Bone marrow (tissue), 2 donors: ENCODE data around the gene TMPRSS15.

Source experiments
- DNase-seq, 2 donors: peaks; one replicate each; lab custom pipeline; 2025; lab: John Stamatoyannopoulos, UW

The TMPRSS15 gene

GRCh38 chr21:18244671-18245463 is 158.7 kb downstream of the TMPRSS15 start, which contains the start of gene CHODL:
Gene CHODL (plus strand): TSS chr21:18244833. CDS start chr21:18245224, 391 bp downstream.
- DNase-seq = no peak

DNA sequence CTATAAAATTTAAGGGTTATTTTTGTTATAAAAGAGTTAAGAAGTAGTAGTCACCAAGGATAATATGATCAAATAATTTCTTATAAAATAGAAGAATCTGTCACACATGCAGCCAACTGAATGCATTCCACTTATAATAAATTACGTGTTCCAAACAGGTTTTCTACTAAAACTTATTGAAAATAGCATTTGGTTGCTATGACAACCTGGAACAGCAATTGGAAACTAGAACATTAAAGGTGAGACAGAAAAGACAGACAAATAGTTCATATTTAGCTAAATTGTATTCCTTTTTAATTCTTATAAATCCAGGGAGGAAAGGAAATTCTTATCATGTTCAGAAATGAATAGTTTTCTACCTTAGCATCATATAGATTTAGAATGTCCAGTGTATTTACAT is 168.0 kb downstream of the TMPRSS15 start:
- no peak for DNase-seq

DNA sequence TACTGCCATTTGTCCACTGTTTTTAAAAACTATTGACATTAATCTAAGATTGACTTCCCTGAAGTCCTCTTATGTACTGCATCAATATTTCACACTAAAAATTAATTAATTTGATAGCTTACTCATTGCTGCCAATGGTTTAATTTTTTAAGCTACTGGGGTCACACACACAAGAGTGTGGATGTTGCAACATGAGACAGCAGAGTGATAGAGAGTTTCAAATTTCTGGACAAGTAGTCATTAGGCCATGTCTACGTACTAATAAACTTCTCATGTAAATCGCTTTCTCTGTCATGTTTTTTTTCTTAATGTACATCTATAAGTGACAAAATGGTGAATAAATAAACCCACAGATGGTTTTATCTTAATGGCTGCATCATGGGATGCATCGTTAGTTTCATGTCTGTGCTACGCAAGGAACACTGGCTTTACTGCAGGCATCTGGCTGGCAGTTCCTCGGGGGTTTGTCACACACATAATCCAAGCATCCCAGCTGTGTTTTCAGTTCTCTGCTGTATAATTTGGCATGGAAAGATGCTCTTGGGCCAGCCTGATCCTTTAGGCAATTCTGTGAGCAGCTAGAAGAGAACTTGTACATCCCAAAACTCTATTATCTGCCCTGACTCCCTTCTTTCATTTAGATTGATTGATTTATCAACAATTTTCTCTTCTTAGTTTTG is 175.4 kb downstream of the TMPRSS15 start:
- no peak for DNase-seq

- DNase-seq = no peak
Observed at GRCh38 chr21:18222346-18222745, 181.2 kb downstream of the TMPRSS15 start.

DNA sequence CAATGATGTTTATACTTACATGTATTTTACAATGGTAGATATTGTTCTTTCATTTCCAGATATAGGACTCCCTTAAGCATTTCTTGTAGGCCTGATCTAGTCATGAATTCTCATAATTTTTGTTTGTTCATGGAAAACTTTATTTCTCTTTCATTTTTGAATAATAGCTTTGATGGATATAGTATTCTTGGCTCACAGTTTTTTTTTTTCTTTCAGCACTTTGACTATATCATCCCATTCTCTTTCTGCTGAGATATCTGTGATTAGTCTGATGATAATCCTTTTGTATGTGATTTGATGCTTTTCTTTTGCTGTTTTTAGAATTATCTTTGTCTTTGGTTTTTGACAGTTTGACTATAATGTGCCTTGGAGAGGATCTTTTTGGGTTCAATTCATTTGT is 183.1 kb downstream of the TMPRSS15 start:
- no peak for DNase-seq
